Activated T-cell treated with anti-CD3 and anti-CD28 coated beads for 1 hour (primary cell): ENCODE measurements around the gene PCP2.
"Not testable (repeated sequence)": the region's sequence is repeated elsewhere in the genome, so short reads cannot be mapped to it uniquely, and the experiment has no call there.

Experiments
- DNase-seq: peaks from one replicate; pipeline ENCODE4 v3.0.0-alpha.2; 2020; ENCODE audit warnings: low read depth

Gene PCP2

GRCh38 chr19:7661744-7662538, 28.4 kb upstream of the PCP2 start:
- DNase-seq, result no peak

GRCh38 chr19:7658219-7658686, 24.7 kb upstream of the PCP2 start:
- DNase-seq, result no peak

DNA sequence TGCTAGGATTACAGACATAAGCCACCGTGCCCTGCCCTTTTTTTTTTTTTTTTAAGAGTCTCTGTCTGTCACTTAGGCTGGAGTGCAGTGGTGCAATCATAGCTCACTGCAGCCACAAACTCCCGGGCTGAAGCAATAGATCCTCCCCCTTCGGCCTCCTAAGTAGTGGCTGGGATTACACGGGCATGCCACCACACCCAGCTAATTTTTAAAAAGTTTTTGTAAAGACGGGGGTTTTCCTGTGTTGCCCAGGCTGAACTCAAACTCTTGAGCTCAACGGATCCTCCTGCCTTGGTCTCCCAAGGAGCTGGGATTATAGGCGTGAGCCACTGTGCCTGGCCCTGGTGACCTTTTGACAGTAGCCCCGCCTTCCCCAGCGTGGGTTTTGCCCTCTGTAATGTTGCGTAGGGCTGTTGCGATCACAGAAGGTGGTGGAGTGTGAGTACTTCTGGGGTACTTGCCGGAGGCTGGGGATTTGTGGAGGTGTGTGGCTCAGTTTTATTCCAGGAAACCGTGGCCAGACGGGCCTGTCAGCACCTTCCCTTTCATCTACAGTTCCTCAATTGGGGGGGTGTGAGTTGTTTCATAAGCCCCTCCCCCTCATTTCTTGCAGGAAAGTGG, 23.7 kb upstream of the PCP2 start:
- DNase-seq, result no peak

DNA sequence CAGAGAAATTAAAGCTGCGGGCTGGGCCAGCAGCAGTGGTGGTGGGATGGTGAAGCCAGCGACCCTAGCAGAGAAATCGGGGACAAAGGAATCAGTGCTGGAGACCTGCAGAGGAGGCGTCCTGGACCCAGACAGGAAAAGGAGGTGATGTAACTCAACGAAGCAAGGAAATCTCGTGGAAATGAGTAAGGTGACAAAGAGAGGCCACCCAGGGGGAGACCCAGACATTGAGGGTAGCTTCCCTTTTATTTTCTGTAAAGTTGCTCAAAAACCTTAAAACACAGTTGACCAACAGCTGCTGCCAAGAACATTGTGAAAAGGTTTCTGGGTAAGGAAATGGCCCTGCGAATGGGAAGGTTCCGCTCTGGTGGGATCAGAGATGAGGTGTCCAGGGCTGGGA, 22.1 kb upstream of the PCP2 start:
- DNase-seq, result no peak

- DNase-seq, result no peak
Measured at GRCh38 chr19:7654401-7654800, 20.9 kb upstream of the PCP2 start.

GRCh38 chr19:7652061-7652641, 18.6 kb upstream of the PCP2 start:
- peak; percentile 90 for DNase-seq

DNA sequence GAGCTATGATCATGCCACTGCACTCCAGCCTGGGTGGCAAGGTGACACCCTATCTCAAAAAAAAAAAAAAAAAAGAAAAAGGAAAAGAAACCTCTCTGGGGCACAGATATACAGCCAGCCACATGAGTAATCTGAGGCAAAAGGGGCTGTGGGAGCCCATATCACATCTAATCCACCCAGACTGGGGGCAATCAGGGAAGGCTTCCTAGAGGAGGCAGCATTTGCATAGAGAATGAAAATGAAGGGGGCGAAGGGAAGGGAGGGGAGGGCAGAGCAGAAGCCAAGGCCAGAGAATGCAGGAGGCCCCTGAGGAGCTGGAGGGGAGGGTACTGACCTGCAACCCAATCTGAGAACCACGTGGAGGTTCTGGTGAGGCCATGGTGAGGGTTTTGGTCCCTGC, 16.6 kb upstream of the PCP2 start:
- no peak for DNase-seq

DNA sequence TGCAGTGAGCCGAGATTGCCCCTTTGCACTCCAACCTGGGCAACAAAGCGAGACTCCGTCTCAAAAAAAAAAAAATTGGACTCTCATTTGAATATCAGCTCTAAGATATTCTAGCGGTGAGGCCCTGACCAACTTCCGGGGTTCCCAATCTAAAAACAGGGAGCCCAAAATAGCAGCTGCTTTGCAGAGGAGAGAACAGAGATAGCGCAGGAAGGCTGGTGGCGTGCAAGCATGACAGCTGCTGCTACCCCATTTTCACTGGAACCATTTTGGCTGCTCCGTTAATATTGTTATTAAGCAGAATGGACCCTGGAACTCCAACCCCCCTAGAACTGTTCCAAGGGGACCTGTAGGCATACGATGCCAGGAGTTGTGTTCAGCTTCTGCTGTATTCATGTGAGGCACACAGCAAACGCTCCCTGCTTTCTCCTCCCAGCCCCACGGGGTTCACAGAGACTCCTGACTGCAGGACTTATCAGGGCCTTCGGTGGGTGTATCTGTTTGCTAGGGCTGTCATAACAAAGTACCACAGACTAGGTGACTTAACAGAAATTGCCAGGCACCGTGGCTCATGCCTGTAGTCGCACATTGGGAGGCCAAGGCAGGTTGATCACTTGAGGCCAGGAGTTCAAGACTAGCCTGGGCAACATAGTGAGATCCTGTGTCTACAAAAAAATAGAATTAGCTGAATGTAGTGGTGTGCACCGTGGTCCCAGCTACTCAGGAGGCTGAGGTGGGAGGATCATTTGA, 14.9 kb upstream of the PCP2 start:
- no peak for DNase-seq

DNA sequence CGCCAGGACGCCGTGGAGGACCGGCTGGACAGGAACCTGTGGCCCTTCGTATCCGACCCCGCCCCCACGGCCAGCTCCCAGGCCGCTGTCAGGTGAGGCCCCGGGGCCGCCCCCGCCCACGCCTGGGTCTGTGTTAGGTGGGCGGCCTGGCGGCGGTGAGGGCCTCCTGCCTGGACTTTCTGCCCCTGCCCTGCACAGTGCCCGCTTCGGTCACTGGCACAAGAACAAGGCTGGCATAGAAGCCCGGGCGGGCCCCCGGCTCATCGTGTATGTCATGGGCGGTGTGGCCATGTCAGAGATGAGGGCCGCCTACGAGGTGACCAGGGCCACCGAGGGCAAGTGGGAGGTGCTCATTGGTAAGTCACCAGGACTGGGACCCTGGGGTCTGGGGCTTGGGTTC, 13.6 kb upstream of the PCP2 start:
- no peak for DNase-seq

DNA sequence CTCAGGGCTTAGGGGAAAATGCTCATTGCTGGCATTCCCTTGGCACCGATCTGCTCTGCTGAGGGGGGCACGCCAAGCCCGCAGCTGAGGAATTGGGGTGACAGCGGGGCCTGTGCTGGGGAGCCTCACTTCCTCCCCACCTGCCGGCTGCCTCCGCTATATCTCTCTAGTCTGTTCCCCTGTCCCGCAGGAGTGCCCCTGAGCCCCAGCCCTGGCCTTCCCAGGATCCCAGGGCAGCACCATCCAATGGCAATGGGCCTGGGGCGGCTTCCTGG, 12.8 kb upstream of the PCP2 start:
- no peak for DNase-seq

- DNase-seq, result no peak
Measured at GRCh38 chr19:7645656-7646425, 12.3 kb upstream of the PCP2 start.

DNA sequence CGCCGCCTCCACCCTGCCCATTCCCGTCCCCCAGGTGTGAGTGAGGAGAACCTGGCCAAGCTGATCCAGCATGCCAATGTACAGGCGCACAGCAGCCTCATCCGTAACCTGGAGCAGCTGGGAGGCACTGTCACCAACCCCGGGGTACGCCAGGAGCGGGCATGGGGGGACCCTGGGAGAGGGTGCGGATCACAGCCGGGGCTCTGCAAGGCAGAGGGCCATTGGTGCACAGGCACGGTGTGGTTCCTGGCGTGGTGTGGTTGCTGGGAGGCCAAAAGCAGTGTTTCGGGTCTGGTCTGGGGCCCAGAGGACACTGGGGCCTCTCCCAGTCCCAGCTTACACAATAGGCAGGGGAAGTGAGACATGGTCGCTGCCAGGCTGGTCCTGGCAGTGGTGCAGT, 11.6 kb upstream of the PCP2 start:
- no peak for DNase-seq

DNA sequence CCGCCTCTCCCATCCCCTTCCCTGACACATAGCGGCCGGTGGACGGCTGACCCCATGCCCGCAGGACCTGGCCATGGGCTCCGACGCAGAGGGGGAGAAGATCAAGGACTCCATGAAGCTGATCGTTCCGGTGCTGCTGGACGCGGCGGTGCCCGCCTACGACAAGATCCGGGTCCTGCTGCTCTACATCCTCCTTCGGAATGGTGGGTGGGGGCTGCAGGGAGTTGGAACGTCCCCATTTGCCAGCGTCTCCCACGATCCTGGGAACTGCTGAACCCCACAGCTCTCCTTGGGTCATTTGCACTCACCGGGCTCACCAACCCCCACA, 11.0 kb upstream of the PCP2 start:
- DNase-seq, result no peak

DNA sequence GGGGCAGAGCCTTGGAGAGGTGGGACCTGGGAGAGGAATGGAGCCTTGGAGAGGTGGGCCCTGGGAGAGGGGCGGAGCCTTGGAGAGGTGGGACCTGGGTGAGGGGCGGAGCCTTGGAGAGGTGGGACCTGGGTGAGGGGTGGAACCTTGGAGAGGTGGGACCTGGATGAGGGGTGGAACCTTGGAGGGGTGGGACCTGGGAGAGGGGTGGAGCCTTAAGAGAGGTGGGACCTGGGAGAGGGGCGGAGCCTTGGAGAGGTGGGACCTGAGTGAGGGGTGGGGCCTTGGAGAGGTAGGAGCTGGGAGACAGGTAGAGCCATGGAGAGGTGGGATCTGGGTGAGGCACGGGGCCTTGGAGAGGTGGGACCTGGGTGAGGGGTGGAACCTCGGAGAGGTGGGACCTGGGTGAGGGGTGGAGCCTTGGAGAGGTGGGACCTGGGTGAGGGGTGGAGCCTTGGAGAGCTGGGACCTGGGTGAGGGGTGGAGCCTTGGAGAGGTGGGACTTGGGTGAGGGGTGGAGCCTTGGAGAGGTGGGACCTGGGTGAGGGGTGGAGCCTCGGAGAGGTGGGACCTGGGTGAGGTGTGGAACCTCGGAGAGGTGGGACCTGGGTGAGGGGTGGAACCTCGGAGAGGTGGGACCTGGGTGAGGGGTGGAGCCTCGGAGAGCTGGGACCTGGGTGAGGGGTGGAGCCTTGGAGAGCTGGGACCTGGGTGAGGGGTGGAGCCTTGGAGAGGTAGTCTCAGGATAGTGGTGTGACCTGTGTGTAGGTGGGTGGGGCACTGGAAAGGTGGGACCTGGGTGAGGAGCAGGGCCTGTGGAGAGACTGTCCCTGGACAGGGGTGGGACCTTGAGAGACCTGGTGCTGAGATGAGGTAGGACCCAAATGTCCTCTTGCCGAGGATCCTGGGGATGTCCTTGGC, 10.4 kb upstream of the PCP2 start:
- DNase-seq, result not testable (repeated sequence)

GRCh38 chr19:7643031-7643415, 9.5 kb upstream of the PCP2 start:
- DNase-seq, result no peak

DNA sequence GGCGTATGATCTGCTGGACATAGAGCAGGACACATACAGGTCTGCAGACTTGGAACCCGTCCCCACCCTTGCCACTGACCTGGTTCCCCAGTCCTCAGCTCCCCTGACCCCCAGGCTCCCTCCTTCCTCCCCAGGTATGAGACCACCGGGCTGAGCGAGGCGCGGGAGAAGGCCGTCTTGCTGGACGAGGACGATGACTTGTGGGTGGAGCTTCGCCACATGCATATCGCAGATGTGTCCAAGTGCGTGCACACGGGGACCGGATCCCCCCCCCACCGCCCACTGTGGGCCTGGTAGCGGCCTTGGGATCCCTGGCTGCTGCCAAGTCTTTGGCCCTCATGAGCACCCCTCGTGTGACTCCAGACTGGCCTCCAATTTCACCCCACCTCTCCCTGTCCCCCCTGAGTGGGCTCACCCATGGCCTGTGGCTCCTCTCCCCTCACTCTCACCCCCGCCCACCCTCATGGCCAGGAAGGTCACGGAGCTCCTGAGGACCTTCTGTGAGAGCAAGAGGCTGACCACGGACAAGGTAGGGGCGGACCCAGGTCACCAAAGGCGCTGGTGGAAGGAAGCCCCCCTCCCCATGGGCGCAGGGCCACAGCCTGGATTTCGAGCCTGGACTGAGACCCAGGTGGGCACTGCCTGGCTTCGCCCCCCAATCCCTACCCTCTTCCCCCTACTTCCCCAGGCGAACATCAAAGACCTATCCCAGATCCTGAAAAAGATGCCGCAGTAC, 8.9 kb upstream of the PCP2 start:
- no peak for DNase-seq

DNA sequence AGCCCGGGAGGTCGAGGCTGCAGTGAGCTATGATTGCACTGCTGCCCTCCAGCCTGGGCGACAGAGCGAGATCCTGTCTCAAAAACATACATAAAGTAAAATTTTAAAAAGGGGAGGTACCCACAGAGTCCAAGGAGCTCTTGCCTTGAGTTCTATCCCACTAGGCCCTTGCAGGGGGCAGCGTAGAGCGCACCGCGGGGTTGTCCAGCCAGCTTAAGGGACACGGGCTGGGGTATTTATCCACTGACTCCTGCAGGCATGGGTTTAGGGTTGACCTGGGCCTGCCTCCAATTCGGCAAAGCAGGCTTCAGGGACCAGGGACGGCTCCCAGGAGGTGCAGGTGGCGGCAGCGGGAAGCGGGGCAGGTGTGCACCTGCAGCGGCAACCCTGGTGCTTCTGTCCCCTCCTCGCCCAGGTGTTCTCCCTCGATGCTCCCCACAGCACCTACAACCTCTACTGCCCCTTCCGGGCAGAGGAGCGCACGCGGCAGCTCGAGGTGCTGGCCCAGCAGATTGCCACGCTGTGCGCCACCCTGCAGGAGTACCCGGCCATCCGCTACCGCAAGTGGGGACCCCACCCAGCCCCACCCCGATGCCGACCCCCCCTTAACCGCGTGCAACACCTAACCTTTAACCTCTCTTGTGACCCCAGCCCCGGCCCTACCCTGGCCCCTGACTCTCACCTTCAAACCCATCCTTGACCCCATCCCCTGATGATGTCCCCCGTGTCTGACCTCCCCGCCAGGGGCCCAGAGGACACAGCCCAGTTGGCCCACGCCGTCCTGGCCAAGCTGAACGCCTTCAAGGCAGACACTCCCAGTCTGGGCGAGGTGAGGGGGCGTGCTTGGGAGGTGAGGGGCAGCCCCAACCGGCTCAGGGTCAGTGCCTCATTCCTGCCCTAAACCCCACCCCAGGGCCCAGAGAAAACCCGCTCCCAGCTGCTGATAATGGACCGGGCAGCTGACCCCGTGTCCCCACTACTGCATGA, 8.1 kb upstream of the PCP2 start:
- DNase-seq, result no peak

DNA sequence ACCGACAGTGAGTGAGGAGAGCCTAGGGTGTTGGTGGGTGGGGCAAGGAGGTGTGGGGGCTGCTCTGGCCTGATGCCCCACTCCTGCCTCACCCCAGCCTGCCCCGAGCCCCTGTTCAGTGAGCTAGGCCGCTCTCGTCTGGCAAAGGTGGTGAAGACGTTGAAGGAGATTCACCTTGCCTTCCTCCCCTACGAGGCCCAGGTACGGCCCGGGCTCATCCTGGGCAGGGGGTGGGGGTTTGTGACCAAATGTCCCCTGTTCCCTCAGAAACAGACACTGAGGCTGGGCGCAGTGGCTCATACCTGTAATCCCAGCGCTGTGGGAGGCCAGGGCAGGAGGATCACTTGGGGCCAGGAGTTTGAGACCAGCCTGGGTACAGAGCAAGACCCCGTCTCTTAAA, 7.3 kb upstream of the PCP2 start:
- no peak for DNase-seq

DNA sequence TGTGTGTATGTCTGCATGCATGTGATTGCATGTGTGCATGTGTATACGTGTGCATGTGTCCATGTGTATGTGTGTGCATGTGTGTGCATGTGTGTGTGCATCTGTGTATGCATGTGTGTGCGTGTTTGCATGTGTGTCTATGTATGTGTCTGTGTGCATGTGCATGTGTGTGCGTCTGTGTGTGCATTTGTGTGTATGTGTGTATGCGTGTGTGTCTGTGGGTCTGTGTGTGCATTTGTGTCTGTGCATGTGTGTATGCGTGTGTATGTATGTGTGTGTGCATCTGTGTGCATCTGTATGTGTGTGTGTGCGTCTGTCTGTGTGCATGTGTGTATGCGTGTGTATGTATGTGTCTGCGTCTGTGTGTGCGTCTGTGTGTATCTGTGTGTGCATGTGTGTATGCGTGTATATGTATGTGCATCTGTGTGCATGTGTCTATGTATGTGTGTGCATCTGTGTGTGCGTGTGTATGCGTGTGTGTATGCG, 6.4 kb upstream of the PCP2 start:
- DNase-seq, result no peak
